Right lung (tissue), 10 donors: ENCODE results near the gene MRPL1. TPM values are rescaled to one million over a fixed set of nuclear protein-coding genes. Genes with fewer than 3 reads are reported as not detected.

Experiments used
- DNase-seq, 2 donors: peaks; one replicate each; pipeline ENCODE4 v3.0.0-alpha.2; 2013
- long read RNA-seq, 8 donors: transcript quantifications; one replicate each; lab custom pipeline, GENCODE V29; 2026
- polyA plus RNA-seq, 5 donors: library from polyadenylated mRNA; unstranded; fragments of 120-200 nt; gene quantifications; one replicate each; pipeline versions ENCODE4 v1.2.1 to v1.2.3, GENCODE V29; 2013; ENCODE audit warnings: inconsistent platforms in 1 of 5, low replicate concordance in 1 of 5; ENCODE audit not compliant: insufficient read length in 5 of 5, insufficient read depth in 1 of 5

Gene MRPL1
- 10 to 100 TPM; 40.5 to 53.8 (median 49.6) TPM for polyA plus RNA-seq
- long read RNA-seq, donor 1, transcript MRPL1-201 (9 exons, 1,490 nt): major isoform, 24 of 60 reads
- long read RNA-seq, donor 1, partial matches to known transcripts: 36 of 60 reads
- long read RNA-seq, donor 1, other reads (novel, unspliced or antisense): 0 of 60 reads
- long read RNA-seq, donor 2, transcript MRPL1-201 (9 exons, 1,490 nt): major isoform, 16 of 23 reads
- long read RNA-seq, donor 2, partial matches to known transcripts: 7 of 23 reads
- long read RNA-seq, donor 2, other reads (novel, unspliced or antisense): 0 of 23 reads
- long read RNA-seq, donor 3, transcript MRPL1-201 (9 exons, 1,490 nt): major isoform, 14 of 28 reads
- long read RNA-seq, donor 3, partial matches to known transcripts: 14 of 28 reads
- long read RNA-seq, donor 3, other reads (novel, unspliced or antisense): 0 of 28 reads
- long read RNA-seq, donor 4, transcript MRPL1-201 (9 exons, 1,490 nt): major isoform, 8 of 8 reads
- long read RNA-seq, donor 4, partial matches to known transcripts: 0 of 8 reads
- long read RNA-seq, donor 4, other reads (novel, unspliced or antisense): 0 of 8 reads
- long read RNA-seq, donor 5, transcript MRPL1-201 (9 exons, 1,490 nt): major isoform, 29 of 65 reads
- long read RNA-seq, donor 5, partial matches to known transcripts: 36 of 65 reads
- long read RNA-seq, donor 5, other reads (novel, unspliced or antisense): 0 of 65 reads
- long read RNA-seq, donor 6, transcript MRPL1-201 (9 exons, 1,490 nt): major isoform, 20 of 20 reads
- long read RNA-seq, donor 6, partial matches to known transcripts: 0 of 20 reads
- long read RNA-seq, donor 6, other reads (novel, unspliced or antisense): 0 of 20 reads
- long read RNA-seq, donor 7, transcript MRPL1-201 (9 exons, 1,490 nt): major isoform, 10 of 10 reads
- long read RNA-seq, donor 7, partial matches to known transcripts: 0 of 10 reads
- long read RNA-seq, donor 7, other reads (novel, unspliced or antisense): 0 of 10 reads
- long read RNA-seq, donor 8, transcript MRPL1-201 (9 exons, 1,490 nt): major isoform, 10 of 10 reads
- long read RNA-seq, donor 8, partial matches to known transcripts: 0 of 10 reads
- long read RNA-seq, donor 8, other reads (novel, unspliced or antisense): 0 of 10 reads

DNA sequence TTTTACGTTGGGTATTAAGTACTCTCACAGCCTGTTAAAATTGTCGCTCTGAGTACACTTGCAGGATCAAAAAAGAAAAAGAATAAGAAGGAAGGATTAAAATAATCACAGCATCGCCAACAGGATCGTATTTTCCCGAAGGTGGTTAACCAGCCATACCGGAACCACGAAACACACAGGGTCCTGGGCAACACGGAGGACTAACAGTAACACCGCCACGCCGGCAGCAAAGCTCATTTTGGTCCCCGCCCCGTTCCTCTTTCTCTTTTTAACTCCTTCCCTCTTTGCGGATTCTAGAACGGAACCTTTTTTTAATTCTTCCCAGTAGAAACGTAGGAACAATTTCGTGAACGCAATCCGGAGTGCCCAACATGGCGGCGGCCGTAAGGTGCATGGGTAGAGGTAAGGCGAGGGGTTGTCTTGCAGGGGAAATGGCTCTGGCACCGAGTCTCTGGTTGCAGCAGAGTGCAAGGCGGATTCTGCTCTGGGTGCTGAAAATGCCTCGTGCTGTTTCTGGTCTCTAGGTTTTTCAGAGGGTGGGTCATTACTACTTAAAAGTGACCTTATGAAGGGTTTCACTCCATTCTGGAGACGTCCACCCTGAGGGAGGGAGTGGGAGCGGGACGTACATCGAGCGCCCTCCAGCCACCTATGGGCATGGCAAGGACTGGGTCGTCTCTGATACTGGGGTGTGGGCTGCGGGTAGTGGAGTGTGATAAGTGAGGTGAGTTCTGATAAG lies at the start of gene MRPL1:
TSS of gene MRPL1 (plus strand) at position 353 of the 739 bp plus-strand sequence. CDS start at position 372, 19 bp downstream.
- DNase-seq: peak; percentile 90 to 92

DNA sequence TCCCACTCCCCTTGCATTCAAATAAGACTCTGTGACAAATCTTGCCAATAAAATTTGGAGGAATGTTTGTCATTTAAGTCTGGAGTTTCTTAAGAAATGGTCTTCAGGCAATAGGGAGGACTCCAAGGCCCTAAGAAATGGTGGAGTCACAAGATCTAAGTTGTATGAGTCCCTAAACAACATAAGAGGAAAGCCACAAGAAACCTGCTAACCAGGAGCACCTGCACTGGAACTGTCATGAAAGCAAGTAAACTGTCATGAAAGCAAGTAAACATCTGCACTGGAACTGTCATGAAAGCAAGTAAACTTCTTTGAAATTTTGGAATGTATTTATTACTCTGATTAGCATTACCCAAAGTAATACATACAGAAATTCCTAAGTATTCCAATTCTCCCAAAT lies 47.0 kb upstream of the MRPL1 start:
- no peak for DNase-seq

DNA sequence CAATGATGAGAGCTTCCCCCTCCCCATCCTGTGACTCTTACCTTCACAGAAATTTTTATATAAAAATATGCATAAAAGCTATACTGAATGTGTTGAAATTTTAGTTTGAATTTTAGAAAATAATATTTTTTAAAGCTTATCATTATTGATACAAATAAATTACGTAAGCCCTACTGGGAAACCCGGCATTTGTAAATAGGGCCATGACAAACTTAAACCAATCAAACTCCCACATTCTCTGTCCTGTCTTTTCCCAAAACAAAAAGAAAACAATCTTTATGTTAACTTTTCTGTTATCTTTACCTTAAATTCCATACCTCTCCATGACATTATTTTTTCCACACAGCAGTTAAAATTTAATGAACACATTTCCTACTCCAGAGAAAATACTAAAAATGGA lies 46.1 kb upstream of the MRPL1 start:
- DNase-seq: no peak

DNA sequence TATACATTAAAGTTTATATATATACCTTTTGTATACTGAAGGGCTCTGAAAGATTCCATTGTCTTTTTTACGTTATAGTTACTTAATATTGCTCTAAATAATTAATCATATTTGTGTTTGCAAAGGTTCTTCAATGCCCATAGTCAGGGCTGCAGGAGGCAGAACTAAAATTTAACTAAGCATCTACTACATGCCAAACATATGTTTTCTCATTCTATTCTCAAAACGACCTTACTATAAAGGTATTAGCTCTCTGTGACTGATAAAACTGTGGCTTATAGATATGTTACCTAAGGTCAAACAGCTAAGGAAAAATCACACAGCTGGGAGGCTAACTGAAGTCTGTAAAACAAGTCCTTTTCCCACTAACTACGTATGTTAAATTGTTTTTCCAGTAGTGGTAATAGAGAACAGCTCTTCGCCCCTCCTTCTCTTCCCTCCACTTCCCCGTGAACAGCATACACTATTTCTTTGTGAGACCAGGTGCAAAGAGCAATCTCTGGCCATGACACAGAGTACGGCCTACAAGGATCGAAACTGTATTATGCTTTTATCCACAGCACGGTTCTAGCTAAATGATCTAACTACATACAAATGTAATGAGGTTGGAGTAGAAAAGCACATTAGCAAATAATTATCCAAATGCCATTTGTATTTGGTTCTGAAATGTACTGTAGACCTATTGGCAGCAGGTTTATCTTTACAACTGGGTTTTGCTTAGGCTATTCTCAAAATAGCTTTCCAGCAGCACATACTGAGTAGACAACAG lies 45.1 kb upstream of the MRPL1 start:
- no peak for DNase-seq

DNA sequence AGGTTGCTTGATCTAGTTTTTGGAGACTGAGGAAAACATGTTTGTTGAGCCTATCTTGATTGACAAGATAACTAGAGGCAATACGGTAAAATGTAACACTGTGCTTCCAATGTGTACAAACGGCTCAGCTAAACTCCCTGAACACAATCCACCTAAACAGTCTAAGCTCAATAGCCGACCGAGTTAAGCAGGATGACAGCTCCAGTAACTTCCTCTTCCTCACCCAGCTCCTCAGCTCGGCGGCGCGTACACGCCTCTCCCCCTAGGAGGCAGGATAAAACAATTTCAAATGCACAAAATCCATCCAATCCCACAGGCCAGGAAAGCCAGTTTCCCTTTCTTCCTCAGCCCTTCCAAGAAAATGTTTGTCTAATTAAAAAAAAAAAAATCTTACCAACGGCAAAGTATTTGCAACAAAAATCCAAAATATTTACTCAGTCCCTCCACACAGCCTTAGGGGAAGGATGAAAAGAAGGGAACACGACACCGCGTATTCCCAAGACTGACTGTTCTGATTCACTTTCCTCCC lies 44.5 kb upstream of the MRPL1 start:
- DNase-seq: peak; percentile 70 to 74

DNA sequence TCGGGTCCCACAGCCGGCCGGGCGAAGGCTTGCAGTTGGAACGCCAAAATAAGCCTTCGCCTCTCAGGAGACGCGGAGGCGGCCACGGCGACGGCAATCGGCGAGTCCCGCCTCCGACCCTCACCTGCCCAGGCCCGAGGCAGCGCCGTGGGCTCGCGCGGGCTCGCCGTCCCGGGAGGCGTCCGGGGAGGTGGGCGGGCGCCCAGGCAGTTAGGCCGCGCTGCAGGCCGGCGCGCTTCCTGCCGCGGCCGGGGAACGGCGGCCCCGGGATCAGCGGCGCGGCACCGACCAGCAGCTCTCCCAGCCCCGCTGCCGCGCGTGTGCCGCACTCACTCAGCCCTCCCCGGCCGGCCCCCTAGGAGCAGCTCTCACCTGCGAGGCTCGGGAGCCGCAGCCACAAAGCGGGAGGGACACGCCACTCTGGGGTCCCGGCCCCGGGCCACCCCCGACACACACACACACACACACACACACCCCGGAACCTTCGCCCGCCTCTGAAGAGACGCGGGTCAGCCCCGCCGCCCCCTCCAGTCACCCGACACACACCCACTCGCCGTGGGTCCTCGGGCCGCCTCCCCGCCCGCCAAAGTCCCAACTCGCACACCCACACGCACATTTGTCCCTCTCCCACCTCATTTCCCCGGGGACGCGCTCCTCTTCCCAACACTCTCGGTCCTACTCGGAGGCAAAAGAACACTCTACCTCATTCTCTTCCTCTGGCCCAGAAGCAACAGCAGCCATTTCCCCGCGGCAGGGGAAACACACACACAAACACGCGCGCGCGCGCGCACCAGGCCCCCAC lies 43.8 kb upstream of the MRPL1 start, which contains the start of gene CNOT6L:
TSS of gene CNOT6L (minus strand) at position 767 of the 802 bp plus-strand sequence. CDS start at position 707, 60 bp downstream.
- peak; percentile 74 for DNase-seq

DNA sequence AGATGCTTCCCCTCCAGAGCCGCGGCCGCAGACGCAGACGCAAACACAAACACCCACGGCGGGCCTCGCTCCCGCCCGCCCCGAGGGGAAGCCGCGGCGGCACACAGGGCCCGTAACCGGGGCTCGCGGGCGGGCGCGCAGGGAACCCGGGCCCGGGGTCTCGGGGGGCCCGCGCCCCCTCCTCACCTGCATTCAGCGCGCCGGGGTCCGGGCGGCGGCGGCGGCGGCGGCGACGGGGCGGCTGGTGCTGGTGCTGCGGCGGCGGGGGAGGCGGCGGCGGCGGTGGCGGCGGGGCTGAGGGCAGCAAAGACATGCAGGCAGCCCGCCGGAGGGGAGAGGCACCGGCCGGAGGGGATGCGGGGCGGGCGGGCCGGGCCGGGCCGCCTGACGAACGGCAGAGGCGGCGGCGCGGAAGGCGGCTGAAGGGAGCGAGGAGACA lies 43.2 kb upstream of the MRPL1 start:
- no peak for DNase-seq

DNA sequence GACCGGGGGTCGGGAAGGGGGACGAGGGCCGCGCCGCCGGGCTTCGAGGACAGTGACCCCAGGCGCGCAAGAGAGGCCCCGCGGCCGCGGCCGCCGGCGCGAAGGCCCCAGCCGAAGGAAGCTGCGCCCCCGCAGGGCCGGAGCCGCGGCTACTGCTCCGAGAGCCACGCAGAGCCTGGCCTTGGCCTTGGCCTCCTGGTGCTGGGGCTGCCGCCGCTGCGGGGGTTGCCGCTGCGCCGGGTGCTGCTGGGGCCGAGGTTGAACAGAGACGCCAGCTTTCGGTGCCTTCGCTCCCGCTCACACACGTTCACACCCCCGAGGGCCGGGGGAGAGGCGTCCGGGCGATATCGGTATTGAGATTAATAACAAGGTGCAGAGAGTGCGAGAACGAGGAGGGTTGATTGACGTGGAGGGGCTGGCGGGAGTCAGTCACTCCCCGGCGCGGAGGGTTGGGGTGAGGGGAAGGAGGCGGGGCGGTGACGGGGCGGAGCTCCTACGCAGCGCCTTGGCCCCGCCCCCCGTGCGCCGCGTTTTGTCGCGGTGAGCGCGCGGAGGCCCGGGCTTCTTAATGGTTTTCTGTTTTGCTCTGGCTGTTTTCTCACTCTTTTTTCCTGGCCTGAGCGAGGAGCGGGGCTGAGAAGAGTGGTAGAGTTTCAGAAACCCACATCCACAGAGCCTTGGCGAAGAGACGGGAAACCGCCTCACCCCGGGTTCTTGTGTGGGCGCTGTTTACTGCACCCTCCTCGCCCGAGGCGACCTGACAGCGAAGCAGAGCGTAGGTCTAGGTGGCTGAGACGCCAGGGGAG lies 42.6 kb upstream of the MRPL1 start:
- peak; percentile 91 to 92 for DNase-seq

DNA sequence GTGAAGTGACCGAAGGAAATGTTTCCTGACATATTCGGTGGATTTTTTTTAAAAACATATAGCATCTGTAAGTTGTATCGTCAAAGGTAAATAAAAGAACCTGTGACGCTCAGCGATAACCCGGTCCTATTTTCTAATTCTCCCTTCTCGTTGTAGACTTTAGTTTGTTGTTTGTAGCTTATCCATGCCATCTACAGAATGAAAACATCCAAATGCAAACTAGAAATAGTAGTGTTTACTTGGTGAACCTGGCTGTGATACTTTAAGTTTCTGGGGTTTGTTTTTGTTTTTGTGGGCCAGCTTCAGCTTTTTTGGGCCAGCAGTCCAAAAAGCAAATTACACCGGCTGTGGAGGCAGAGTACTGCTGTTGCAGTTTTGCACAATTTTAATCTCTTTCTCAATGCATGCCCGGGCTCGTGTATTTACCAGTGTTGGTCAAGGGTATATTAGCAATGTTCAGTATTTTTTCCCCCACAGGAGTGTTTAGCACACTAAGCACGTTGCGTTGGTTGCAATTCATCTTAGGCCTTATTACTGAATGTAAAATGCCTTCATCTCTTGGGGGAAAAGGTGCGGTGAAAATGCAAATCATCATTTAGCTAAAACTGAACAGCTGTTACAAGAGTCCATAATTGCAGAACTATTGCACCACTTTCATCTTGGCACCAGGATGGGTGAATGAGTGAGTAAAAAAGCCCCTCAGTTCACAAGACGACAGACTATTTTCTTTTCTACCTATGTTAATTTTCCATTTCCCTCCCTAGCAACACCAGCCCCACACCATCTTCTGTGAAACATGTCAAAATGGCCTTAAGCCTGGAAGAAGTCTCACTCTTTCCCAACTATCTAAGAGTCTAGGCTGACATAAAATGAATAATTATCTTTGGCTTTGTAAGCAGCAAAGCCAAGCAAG lies 41.7 kb upstream of the MRPL1 start:
- DNase-seq: peak in 1 of 2 donors; percentile 22

DNA sequence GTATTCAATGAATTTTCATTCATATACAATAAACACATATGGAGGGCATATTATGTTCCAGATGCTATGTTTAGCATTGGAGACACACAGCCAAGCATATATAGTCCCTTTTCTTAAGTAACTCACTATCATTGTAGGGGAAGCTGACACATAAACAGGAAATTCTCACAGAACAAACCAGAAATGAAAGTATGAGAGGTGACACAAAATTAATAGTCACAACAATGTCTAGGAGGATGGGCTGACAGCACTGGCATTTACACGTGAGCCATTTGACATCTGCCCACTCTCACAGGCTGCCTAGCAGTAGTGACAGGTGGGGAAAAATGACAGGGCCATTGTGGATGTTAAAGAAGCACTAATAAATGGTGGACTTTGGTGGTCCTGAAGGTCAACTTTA lies 40.9 kb upstream of the MRPL1 start:
- no peak for DNase-seq

DNA sequence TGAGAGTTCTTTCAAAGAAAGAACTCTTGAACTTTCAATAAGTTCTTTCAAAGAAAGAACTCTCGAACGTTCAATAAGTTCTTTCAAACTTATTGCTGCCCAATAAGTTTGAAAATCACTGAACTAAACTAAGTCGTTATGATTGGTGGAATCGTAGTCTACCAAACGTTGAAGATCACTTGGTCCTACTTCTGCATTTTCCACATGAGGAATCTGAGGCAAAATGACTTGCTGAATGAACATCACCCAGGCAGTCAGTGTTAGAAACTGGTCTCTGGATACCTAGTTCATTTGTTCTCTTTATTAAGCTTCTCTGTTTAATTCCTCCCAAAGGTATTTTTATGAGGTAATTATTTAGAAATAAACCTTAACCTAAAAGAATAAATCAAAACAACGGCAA lies 36.4 kb upstream of the MRPL1 start:
- no peak for DNase-seq

DNA sequence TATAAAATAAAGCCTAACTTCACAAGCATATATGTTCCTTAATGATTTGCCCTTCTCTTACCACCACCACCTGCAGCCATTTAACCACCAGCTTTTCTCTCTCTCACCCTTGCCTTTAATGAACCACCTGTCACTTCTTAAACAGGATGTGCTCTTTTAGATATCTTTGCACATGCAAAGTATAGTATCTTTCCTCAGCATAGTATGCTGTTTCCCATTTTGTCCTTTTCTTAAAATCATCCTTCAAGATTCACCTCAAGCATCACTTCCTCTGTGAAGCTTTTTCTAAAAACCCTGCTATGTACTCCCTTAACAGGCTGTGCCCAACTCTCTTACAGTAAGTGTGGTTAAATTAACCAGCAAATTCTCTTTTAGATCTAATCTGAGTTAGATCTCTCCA lies 35.3 kb upstream of the MRPL1 start:
- DNase-seq: no peak

DNA sequence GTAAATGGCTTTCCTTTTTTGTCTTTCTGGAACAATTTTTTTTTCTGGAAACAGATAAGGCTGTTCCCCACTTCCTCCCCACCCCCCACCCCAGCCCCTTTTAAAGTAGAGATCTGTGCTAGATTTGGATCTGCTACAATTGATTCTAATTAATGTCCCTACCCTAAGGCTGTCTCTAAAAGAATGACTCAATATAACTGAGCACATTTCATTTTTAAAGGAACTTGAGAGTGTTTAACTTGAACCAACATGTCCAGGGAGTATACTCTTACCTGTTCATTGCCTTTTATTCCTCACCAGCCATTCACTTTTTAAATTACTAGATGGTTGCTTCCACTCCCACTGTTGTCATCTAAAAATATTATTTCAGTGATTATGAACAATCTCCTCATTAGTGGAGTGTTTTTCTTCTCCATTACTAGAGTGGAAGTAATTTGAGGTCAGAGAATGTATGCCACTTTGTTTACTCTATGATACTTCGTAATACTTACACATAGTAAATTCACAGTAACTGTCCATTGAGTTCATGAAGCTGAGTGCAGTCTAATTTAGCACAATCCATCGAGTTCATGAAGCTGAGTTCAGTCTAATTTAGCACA lies 29.4 kb upstream of the MRPL1 start:
- DNase-seq: no peak

DNA sequence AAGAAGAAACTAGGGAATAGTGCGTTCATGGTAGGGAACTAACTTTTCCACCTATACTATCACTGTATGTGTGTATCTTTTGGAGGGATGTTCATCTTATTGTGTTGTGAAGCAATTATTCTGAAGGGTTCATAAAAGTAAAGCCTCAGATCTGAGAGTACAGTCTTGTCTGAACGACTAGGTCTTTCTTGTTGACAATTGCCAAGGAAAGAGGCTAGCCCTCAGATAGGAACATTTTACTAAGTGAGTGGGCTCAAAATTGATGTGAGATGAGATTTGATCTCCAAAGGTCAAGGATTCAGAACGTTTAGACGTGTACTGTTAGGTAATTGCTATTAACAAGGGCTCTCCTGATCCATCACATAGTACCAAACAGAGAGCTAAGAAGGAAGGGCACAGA lies 28.2 kb upstream of the MRPL1 start:
- no peak for DNase-seq

DNA sequence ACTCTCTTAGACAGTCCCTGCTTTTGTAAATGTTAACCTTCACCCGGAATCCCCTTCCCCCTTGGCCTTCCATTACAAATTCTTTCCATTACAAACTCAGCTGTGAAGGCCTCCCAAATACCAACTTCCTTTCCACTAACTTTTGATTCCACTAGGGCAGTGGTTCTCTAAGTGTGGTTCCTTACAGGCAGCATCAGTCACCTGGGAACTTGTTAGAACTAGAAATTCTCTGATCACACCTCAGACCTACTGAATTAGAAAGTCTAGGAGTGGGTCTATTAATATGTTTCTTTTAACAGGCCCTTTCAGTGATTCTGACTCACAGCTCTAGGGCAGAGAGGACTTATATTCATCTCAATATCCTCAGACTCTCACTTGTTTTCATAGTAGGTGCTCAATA lies 19.0 kb upstream of the MRPL1 start:
- no peak for DNase-seq

DNA sequence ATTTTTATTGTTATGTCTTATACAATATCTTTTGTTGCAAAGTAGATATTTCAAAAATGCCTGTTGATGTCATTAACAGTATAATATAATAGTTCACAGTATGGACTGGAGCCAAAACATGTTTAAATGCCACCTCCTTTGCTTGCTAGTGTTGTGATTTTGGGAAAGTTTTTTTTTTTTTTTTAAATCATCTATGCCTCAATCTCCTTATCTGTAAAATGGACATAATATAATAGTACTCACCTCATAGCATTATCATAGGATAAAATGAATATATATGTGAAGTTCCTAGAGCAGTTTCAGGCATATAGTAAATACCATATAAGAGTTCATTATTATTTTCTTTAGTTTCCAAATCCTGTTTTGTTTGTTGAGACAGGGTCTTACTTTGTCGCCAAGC lies 18.3 kb upstream of the MRPL1 start:
- DNase-seq: no peak

DNA sequence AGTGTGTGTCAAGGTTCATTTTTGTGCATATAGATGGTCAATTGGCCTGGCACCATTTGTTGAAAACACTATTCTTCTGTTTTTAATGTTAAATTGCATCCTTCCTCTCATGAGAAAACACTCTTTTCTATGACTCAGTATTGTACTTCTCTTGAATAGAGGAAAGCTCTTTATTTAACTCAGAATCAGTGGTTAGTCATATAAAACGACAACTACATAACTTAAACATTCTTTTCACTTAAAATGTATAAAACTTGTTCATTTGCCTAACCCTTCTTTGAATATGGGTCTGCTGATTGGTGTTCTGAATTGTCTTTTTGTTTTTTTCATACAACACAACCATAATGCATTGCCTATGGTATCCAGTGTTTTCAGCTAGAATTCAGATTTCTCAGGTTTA lies 17.2 kb upstream of the MRPL1 start:
- DNase-seq: no peak
